PC-9 (cell line): ENCODE measurements around the gene APOBEC2. TPM values are rescaled to one million over a fixed set of nuclear protein-coding genes. Genes with fewer than 3 reads are reported as not detected.

Experiments
- BruUV-seq: library from RNA; stranded (reverse); fragments of 400-500 nt; replicated peaks from 2 replicates; lab custom pipeline; 2021; lab: Mats Ljungman, UMichigan
- CTCF ChIA-PET: fragments of 300-600 bp; sonication (Branson Sonifier 250); formaldehyde crosslinking; loops from one replicate; lab custom pipeline; 2022; ENCODE audit warnings: antibody characterized with exemption; lab: Charles Lee
- POLR2A ChIA-PET: fragments of 300-600 bp; sonication (Branson Sonifier 250); formaldehyde crosslinking; loops from one replicate; lab custom pipeline; 2022; ENCODE audit warnings: antibody characterized with exemption; ENCODE audit not compliant: unreplicated experiment; lab: Charles Lee
- DNase-seq, 2 experiments: peaks; one replicate each; pipeline versions ENCODE4 v3.0.0 to v3.0.0-alpha.2; 2015 to 2022; ENCODE audit warnings: mixed read lengths in 1 of 2
- H2AFZ ChIP-seq: fragments of 200-600 bp; sonication (generic); 2 replicates; pipeline ENCODE4 v1.8.1; 2017; ENCODE audit warnings: antibody characterized with exemption
- H3F3A ChIP-seq: fragments of 200-600 bp; sonication (generic); 2 replicates; pipeline ENCODE4 v1.8.1; 2017; ENCODE audit warnings: antibody characterized with exemption, mild to moderate bottlenecking, low read depth; ENCODE audit not compliant: insufficient read depth
- H3K27ac ChIP-seq: fragments of 200-600 bp; sonication (generic); 2 replicates; pipeline ENCODE4 v1.6.1; 2016; ENCODE audit warnings: mixed run types
- H3K27me3 ChIP-seq: fragments of 200-600 bp; sonication (generic); 2 replicates; pipeline ENCODE4 v1.6.1; 2016; ENCODE audit warnings: low read depth, mixed run types; ENCODE audit not compliant: insufficient read depth
- H3K36me3 ChIP-seq: fragments of 200-600 bp; sonication (generic); 2 replicates; pipeline ENCODE4 v1.6.1; 2016; ENCODE audit warnings: low read depth, mixed run types
- H3K4me1 ChIP-seq: fragments of 200-600 bp; sonication (generic); replicated peaks from 2 replicates; pipeline ENCODE4 v1.6.1; 2016; ENCODE audit warnings: mixed run types; ENCODE audit not compliant: insufficient read depth
- H3K4me2 ChIP-seq: fragments of 200-600 bp; sonication (generic); 2 replicates; pipeline ENCODE4 v1.6.1; 2017; ENCODE audit warnings: mixed run types
- H3K4me3 ChIP-seq: fragments of 200-600 bp; sonication (generic); 2 replicates; pipeline ENCODE4 v1.6.1; 2016; ENCODE audit warnings: mixed run types
- H3K79me2 ChIP-seq: fragments of 200-600 bp; sonication (generic); 2 replicates; pipeline ENCODE4 v1.6.1; 2017; ENCODE audit warnings: low read depth, mixed run types
- H3K9me2 ChIP-seq: fragments of 200-600 bp; sonication (generic); 2 replicates; pipeline ENCODE4 v1.8.1; 2017; ENCODE audit warnings: mild to moderate bottlenecking; ENCODE audit not compliant: insufficient read depth
- H3K9me3 ChIP-seq: fragments of 200-600 bp; sonication (generic); 2 replicates; pipeline ENCODE4 v1.8.1; 2016; ENCODE audit warnings: low read depth; ENCODE audit not compliant: insufficient read depth
- H4K20me1 ChIP-seq: fragments of 200-600 bp; sonication (generic); 2 replicates; pipeline ENCODE4 v1.8.1; 2017; ENCODE audit not compliant: insufficient read depth
- CTCF ChIP-seq: fragments of 200-600 bp; sonication (generic); conservative IDR thresholded peaks from 2 replicates; pipeline ENCODE4 v1.6.1; 2017; ENCODE audit warnings: mixed run types, antibody characterized with exemption, mild to moderate bottlenecking, moderate library complexity
- intact Hi-C: fragments of 100-400 bp; cut with micrococcal nuclease; formaldehyde crosslinking; loops from one replicate; pipeline ENCODE4 v1.10.0; 2022; ENCODE audit not compliant: unreplicated experiment
- total RNA-seq: library from RNA; stranded (reverse); gene quantifications from 2 replicates; pipeline ENCODE4 v1.2.3, GENCODE V29; 2021

APOBEC2 gene
- total RNA-seq, 1 experiment from 2014 or later: not detected

GRCh38 chr6:41111017-41111416 is 58.0 kb downstream of the APOBEC2 start:
- Histone ChIP-seq H3K4me1 (no peaks in the 10 kb centered on the region), H3F3A (no peaks in the 10 kb centered on the region), H3K9me3 (no peaks in the 10 kb centered on the region), H3K27ac (no peak overlapping the region), H2AFZ (no peak overlapping the region), H3K4me2 (no peak overlapping the region), H3K36me3 (no peaks in the 10 kb centered on the region), H3K9me2 (no peaks in the 10 kb centered on the region), H4K20me1 (no peaks in the 10 kb centered on the region), H3K79me2 (no peaks in the 10 kb centered on the region), H3K27me3 (no peaks in the 10 kb centered on the region), H3K4me3 (no peak overlapping the region)
- BruUV-seq: no TSS peak
- DNase-seq: no peak
- no peak for TF ChIP-seq CTCF
- ChIA-PET POLR2A (no interaction called here), CTCF (no interaction called here)
- intact Hi-C loops: no loop called here

Other genes starting within 250 kb of the APOBEC2 start
- 1.7 and 2.1 TPM in 2 replicates for gene UNC5CL, start 14.0 kb upstream of the APOBEC2 start, total RNA-seq
- gene TSPO2, start 10.7 kb upstream of the APOBEC2 start, total RNA-seq: not detected in 2 replicates
- 30.7 and 35.0 TPM in 2 replicates for gene OARD1, start 19.2 kb downstream of the APOBEC2 start, total RNA-seq
- gene NFYA, start 19.8 kb downstream of the APOBEC2 start, total RNA-seq: 27.3 and 31.9 TPM in 2 replicates
- gene TREML1, start 101.1 kb downstream of the APOBEC2 start, total RNA-seq: not detected in 2 replicates
- not detected in 2 replicates for gene TREM2, start 109.9 kb downstream of the APOBEC2 start, total RNA-seq
- not detected in 2 replicates for gene TREML2, start 147.9 kb downstream of the APOBEC2 start, total RNA-seq
- not detected in 2 replicates for gene TREML4, start 175.1 kb downstream of the APOBEC2 start, total RNA-seq
- gene TREM1, start 233.5 kb downstream of the APOBEC2 start, total RNA-seq: not detected in 2 replicates